GM21515 (cell line): ENCODE measurements around the gene PCDHAC1.
"Not testable (repeated sequence)": the region's sequence is repeated elsewhere in the genome, so short reads cannot be mapped to it uniquely, and the experiment has no call there.

ENCODE experiments used
- ATAC-seq: cut with Tn5 transposase; IDR thresholded peaks from one replicate; pipeline ENCODE4 v1.9.1; 2021; ENCODE audit not compliant: unreplicated experiment

PCDHAC1 gene, protein sequence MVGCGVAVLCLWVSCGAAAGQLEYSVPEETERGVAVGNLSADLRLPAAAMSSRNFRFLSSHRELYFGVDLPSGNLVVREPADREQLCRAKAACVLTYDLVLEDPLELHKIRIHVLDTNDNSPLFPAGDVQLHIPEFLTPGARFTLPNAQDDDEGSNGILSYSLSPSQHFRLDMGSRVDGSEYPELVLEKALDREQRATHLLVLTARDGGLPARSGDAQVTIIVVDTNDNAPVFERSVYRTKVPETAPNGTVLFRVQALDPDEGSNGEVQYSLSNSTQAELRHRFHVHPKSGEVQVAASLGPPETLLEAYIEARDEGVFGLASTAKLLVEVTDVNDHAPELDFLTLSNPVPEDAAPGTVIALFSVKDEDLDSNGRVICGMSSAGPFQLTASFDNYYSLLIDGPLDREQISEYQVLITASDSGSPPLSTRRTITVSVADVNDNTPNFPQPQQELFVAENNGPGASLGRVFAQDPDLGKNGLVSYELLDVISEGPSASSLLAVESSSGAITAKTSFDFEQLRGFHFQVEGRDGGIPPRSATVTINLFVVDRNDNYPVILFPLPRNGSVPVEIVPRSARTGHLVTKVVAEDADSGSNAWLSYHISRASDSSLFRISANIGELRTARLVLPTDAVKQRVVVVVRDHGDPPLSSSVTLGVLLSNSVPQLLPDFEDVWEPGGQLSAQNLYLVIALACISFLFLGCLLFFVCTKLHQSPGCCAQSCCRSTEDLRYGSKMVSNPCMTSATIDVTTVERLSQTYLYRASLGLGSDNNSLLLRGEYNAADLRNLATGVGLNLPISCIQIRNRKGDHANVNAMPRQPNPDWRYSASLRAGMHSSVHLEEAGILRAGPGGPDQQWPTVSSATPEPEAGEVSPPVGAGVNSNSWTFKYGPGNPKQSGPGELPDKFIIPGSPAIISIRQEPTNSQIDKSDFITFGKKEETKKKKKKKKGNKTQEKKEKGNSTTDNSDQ

DNA sequence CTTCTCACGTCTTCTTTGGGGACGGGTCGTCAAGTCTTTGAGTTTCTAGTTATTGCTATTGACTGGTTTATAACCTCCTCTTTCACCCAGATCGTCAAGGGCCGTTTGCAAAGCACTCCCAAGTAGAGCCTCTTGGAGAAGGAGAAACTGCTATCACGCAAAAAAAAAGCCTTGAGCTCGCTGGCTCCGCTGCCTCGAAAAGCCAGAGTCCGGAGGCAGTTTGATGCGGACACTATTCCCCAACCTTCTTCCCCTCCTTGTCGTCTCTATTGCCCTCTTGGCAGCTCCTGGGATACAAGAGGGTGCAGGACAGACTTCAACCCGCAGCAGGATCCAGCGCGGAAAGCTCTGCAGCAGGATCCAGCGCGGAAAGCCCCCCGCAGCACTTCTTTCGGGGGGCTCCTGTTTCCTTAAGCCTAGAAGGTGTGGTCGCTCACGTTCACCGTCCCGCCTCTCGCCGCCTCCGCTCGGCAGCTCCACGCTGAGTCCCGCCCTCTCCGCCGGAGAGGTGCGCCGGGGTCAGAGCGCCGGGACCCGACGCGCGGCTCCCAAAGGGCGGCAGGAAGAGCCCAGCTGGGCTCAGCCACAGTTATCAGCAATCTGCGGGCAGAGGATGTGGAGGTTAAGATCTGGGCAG lies at the start of gene PCDHAC1:
TSS of gene PCDHAC1 (plus strand) at position 494 of the 637 bp plus-strand sequence. CDS start 594 bp downstream, outside the sequence.
- ATAC-seq = no peak

DNA sequence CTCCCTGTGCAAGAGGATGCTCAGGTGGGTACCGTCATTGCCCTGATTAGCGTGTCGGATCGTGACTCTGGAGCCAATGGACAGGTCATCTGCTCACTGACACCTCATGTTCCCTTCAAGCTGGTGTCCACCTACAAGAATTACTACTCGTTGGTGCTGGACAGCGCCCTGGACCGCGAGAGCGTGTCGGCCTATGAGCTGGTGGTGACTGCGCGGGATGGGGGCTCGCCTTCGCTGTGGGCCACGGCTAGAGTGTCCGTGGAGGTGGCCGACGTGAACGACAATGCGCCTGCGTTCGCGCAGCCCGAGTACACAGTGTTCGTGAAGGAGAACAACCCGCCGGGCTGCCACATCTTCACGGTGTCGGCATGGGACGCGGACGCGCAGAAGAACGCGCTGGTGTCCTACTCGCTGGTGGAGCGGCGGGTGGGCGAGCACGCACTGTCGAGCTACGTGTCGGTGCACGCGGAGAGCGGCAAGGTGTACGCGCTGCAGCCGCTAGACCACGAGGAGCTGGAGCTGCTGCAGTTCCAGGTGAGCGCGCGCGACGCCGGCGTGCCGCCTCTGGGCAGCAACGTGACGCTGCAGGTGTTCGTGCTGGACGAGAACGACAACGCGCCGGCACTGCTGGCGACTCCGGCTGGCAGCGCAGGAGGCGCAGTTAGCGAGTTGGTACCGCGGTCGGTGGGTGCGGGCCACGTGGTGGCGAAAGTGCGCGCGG lies 49.4 kb upstream of the PCDHAC1 start:
- ATAC-seq = not testable (repeated sequence)

DNA sequence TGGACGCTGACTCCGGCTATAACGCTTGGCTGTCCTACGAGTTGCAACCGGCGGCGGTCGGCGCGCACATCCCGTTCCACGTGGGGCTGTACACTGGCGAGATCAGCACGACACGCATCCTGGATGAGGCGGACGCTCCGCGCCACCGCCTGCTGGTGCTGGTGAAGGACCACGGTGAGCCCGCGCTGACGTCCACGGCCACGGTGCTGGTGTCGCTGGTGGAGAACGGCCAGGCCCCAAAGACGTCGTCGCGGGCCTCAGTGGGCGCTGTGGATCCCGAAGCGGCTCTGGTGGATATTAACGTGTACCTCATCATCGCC lies 48.9 kb upstream of the PCDHAC1 start:
- no peak for ATAC-seq

DNA sequence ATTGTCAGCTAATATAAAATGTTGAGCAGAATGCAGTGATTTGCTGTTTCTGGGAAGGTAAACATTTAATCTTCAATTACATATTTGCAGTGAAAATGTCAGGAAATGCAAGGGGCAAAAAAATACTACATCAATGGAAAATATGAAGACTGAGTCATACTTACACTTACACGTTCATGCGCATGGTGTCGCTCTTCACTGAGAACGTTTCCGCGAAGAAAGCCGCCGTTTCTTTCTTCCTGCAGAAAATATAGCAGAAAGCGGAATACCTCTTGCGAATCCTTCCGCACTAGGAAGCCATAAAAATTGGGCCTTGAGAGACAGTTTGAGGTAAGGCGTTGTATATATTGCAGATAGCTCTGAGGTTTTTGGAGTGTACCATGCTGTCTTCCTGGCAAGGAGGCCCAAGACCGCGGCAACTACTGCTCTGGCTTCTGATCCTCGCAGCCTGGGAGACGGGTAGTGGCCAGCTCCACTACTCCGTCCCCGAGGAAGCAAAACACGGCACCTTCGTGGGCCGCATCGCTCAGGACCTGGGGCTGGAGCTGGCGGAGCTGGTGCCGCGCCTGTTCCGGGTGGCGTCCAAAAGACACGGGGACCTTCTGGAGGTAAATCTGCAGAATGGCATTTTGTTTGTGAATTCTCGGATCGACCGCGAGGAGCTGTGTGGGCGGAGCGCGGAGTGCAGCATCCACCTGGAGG lies 44.1 kb upstream of the PCDHAC1 start, which contains the start of gene PCDHA13:
TSS of gene PCDHA13 (plus strand) at position 236 of the 702 bp plus-strand sequence. CDS start at position 381, 145 bp downstream.
- ATAC-seq = no peak

DNA sequence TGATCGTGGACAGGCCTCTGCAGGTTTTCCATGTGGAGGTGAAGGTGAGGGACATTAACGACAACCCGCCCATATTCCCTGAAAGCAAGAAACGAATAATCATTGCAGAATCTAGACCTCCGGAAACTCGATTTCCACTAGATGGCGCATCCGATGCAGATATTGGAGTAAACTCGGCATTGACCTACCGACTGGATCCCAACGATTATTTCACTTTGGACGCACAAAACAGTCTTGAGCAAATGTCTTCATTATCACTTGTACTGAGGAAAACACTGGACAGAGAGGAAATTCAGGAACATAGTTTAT lies 43.6 kb upstream of the PCDHAC1 start:
- no peak for ATAC-seq

DNA sequence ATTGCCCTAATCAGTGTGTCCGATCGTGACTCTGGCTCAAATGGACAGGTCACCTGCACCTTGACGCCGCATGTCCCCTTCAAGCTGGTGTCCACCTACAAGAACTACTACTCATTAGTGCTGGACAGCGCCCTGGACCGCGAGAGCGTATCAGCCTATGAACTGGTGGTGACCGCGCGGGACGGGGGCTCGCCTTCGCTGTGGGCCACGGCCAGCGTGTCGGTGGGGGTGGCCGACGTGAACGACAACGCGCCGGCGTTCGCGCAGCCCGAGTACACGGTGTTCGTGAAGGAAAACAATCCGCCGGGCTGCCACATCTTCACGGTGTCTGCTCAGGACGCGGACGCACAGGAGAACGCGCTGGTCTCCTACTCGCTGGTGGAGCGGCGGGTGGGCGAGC lies 42.7 kb upstream of the PCDHAC1 start:
- no peak for ATAC-seq

DNA sequence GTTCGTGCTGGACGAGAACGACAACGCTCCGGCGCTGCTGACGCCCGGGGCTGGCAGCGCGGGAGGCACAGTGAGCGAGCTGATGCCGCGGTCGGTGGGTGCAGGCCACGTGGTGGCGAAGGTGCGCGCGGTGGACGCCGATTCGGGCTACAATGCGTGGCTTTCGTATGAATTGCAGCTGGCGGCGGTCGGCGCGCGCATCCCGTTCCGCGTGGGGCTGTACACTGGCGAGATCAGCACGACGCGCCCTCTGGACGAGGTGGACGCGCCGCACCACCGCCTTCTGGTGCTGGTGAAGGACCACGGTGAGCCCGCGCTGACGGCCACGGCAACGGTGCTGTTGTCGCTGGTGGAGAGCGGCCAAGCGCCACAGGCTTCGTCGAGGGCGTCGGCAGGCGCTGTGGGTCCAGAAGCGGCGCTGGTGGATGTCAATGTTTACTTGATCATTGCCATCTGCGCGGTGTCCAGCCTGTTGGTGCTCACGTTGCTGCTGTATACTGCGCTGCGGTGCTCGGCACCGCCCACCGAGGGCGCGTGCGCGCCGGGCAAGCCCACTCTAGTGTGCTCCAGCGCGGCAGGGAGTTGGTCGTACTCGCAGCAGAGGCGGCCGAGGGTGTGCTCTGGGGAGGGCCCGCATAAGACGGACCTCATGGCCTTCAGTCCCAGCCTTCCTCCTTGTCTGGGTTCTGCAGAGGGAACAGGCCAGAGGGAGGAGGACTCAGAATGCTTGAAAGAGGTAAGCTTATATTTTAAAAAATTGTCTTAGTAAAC lies 42.0 kb upstream of the PCDHAC1 start:
- no peak for ATAC-seq

DNA sequence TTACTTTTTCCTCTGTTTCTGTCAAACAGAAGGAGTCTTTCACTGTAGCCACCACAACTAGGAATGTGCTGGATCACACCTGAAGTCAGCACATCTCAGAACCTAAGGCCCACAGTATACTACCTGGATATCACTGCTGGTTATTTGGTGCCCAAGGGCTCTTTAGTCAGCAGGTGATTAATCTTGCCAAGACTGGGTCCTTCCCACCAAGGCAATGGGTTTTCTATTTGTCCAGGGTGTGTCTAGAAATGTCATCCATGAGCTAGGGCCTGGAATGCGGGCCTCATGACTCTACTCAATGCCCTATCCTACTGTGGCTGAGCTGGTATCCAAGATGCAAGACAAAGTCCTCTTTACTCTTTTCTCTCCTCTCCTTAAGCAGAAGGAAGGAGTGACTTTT lies 9.8 kb upstream of the PCDHAC1 start:
- ATAC-seq = no peak

DNA sequence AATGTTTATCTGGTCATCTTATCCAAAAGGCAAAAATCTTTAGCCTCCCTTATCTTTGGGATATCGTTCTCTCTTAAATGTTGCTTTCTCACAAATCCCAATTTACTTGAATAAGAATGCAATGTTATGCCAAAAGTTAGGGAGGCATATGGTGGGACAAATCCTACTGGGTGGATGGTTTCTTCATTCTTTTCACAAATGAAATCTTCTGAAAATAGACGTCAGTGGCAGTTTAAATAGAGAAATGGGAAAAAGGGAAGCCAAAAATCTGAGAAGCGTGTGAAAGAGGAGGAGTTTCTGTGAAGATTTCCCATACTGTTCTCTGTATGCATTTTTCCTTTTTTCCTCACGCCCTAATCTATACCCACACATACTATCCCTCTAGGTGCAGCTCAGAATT lies 2.5 kb upstream of the PCDHAC1 start:
- ATAC-seq = no peak

DNA sequence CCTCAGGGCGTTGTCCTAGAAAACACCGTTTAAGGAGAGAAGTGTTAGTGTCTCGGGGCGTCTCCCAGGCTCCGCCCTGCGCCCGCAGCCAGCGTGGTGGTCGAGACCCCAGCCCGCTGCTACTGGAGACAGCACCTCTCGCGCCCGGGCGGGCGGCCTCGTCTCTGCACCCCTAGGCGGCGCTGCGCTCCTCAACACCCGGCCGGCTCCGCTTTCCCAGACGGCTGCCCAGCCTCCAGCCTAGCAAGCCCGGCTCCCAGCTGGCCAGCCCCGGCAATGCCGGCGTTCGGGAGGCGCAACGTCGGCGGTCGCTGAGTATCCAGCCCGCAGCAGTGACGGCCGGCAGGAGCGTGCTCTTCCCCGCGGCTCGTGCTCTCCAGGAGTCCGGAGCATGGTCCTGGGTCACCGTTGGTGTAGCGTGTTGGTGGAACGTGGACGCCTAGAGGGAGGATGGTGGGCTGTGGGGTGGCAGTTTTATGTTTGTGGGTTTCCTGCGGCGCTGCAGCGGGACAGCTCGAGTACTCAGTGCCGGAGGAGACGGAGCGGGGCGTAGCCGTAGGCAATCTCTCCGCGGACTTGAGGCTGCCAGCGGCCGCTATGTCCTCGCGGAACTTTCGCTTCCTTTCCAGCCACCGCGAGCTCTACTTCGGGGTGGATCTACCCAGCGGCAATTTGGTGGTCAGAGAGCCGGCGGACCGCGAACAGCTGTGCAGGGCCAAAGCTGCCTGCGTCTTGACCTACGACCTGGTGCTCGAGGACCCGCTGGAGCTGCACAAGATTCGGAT lies 536 bp downstream of the PCDHAC1 start:
- no peak for ATAC-seq

DNA sequence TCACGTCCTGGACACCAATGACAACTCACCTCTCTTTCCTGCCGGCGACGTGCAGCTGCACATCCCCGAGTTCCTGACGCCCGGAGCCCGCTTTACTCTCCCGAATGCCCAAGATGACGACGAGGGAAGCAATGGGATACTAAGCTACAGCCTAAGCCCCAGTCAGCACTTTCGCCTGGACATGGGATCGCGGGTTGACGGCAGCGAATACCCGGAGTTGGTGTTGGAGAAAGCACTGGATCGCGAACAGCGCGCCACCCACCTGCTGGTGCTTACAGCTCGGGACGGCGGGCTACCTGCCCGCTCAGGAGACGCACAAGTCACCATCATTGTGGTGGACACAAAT lies 1.1 kb downstream of the PCDHAC1 start:
- ATAC-seq = no peak

DNA sequence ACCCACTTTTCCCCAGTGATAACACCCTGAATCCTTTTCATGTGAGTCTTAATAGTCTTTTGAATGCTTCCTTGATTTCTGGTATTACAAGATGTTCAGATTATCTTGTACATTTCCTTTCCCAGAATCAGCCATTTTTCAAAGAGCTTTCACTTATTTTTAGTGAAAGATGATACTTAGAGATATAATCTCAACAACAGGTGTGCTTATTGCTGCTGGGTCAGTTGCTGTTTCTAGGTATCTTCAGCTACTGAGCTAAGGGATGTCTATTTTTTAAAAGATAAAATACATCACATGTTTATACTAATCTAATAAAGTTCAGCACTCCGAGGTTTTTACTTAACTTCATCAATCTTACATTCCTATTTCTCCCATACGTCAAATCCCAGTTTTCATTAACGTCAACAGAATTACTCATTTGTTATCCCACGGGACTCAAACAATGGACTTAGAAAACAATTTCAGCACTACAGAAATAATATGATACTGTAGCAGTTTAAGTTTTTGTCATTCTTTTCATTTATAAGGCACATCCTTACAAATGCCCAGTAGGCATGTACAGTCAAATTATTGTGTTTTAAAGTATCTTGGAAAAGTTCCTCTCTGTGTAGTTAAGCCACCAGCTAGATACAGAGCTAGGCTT lies 9.0 kb downstream of the PCDHAC1 start:
- no peak for ATAC-seq

DNA sequence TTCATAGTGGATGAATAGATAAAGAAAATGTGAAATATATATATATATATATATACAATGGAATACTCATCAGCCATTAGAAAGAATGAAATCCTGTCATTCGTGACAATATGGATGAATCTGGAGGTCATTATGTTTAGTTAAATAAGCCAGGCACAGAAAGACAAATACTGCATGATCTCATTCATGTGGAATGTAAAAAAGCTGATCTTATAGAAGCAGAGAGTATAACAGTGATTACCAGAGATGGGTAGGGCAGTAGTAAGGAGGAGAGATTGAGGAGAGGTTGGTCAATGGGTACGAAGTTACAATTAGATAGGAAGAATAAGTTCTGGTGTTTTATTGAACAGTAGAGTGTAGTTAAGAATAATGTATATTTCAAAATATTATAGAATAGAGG lies 20.5 kb downstream of the PCDHAC1 start:
- ATAC-seq = no peak

DNA sequence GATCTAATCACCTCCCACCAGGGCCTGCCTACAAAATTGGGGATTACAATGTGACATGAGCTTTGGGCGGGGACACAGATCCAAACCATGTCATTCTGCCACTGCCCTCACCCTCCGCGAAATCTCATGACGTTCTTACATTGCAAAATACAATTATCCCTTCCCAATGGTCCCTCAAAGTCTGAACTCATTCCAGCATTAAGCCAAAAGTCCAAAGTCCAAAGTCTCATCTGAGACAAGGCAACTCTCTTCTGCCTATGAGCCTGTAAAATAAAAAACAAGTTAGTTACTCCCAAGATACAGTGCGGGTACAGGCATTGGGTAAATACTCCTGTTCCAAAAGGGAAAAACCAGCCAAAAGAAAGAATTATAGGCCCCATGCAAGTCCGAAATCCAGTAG lies 25.5 kb downstream of the PCDHAC1 start:
- no peak for ATAC-seq

DNA sequence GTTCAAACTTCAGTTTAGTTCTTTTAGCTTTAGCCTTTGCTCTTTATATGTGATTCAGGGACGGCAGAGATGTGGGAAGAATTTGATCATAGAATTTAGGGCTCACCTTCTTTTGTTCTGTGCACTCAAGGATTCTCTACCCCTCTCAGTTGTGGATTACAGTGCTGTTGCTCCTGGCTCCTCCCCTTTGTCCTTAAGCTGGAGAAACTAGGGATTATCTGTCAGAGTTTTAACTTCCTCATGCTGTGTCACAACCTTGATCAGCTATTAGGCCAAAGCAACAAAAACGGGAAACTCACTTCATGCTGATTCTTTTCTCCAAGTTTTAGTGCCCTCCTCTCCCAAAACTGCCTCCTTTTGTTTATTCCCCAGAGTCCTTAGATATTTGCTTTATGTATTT lies 27.1 kb downstream of the PCDHAC1 start:
- ATAC-seq = no peak

DNA sequence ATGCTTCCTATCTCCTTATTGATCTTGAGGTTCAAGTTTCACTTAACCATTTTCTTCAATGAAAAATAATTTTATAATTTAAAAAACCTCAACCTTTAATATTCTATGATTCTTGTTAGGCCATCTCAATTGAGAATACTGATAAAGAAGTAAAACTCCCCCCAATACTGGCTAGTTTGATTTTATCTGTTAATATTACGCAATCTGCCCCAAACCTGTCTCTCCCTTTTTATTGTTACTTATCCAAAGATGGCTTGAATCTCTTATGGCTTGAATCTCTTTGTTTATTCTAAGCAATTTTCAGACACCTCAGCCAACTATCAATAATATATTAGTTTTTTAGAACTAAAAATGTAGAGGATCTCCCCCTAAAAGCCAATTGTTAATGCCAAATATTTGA lies 36.1 kb downstream of the PCDHAC1 start:
- no peak for ATAC-seq

DNA sequence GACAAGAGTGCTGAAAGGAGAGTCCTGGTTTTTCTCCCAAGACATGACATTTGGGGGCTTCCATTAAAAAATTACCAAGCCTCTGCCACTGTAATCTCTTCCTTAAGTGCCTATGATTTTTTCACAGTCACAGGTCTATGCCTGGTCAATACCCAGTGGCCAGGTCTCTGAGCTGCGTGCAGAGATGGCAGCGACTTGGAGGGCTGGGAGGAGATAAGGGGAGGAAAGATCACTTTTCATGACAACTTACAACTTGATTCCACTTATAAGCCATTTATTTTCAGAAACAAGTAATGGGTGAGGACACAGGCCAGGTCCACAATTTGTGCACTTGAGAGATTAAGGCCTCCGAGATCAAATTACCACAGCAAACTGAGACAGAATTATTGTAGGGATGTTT lies 38.3 kb downstream of the PCDHAC1 start:
- no peak for ATAC-seq

DNA sequence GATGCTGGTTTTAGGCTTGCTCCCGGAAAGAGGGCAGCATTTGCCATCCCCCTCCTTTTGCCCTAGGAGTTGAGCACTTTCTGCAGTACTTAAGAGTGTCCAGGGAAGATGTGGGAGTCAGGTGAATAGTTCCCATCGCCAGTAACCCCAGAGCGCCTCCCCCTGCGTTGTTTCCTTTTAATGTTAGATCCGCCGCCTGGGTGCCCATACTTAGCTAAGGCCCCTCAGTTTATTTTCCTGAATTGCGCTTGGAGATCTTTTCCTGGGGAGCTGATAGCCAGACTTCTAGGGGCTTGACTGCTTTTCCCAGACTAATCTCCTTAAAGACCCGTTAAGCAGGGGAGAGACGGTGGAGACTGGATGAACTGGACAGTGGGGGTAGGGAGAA lies 39.8 kb downstream of the PCDHAC1 start:
- ATAC-seq = no peak
